WI38 (cell line): ENCODE results near the gene ISCU.
A peak's percentile ranks its signal among the peaks of the same experiment; 100 is the strongest.

Experiments
- H3K4me3 ChIP-seq: 2 replicates; pipeline ENCODE4 v1.5.1; 2011; ENCODE audit warnings: low read depth, mild to moderate bottlenecking, control low read depth, low read length
- TF ChIP-seq, protein P1 (sequence below): IDR thresholded peaks from 2 replicates; pipeline ENCODE4 v1.5.1; 2012; ENCODE audit warnings: low read depth, mild to moderate bottlenecking, control low read depth, low read length

Gene ISCU

DNA sequence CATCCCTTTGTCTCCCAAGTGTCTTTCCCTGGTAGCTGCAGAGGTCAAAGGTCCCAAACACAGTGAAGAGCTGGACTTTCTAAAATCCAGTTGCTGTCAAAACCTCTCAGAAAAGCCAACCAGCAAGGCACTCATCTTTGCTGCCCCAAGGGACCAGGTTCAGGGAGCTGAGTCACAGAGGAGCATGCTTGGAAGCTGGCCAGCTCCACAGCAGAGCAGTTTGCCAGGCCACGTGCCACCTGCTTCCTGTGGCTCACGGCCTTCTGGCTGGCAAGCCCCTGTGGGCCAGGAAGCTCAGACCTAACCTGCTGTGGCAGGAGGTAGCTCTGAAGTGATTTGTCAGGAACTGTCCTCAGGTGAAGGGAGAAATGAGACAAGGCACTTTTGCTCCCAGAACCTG is 3.6 kb downstream of the ISCU start:
- TF ChIP-seq, protein P1, sequence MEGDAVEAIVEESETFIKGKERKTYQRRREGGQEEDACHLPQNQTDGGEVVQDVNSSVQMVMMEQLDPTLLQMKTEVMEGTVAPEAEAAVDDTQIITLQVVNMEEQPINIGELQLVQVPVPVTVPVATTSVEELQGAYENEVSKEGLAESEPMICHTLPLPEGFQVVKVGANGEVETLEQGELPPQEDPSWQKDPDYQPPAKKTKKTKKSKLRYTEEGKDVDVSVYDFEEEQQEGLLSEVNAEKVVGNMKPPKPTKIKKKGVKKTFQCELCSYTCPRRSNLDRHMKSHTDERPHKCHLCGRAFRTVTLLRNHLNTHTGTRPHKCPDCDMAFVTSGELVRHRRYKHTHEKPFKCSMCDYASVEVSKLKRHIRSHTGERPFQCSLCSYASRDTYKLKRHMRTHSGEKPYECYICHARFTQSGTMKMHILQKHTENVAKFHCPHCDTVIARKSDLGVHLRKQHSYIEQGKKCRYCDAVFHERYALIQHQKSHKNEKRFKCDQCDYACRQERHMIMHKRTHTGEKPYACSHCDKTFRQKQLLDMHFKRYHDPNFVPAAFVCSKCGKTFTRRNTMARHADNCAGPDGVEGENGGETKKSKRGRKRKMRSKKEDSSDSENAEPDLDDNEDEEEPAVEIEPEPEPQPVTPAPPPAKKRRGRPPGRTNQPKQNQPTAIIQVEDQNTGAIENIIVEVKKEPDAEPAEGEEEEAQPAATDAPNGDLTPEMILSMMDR = no peak
- H3K4me3 ChIP-seq = no peak overlapping the region

DNA sequence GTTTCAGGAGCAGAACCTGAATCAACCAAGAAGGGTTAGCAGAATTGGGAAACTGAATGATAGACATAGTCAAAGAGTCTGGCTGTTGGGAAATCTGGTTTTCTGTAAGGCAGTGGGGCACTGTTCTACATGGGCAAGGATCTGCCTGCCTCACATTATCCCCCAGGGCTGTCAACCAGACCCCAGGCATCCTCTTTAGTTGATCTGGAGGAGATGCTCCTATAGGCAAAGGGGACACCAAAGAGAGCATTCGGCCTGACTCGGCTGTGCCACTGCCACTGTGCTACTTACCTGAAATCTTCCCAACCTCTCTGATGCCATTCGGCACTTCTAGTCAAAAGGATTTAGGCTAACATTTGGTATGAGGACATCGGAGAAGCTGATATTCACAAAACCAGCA is 4.1 kb downstream of the ISCU start:
- H3K4me3 ChIP-seq = no peak overlapping the region
- TF ChIP-seq, protein P1 = no peak

DNA sequence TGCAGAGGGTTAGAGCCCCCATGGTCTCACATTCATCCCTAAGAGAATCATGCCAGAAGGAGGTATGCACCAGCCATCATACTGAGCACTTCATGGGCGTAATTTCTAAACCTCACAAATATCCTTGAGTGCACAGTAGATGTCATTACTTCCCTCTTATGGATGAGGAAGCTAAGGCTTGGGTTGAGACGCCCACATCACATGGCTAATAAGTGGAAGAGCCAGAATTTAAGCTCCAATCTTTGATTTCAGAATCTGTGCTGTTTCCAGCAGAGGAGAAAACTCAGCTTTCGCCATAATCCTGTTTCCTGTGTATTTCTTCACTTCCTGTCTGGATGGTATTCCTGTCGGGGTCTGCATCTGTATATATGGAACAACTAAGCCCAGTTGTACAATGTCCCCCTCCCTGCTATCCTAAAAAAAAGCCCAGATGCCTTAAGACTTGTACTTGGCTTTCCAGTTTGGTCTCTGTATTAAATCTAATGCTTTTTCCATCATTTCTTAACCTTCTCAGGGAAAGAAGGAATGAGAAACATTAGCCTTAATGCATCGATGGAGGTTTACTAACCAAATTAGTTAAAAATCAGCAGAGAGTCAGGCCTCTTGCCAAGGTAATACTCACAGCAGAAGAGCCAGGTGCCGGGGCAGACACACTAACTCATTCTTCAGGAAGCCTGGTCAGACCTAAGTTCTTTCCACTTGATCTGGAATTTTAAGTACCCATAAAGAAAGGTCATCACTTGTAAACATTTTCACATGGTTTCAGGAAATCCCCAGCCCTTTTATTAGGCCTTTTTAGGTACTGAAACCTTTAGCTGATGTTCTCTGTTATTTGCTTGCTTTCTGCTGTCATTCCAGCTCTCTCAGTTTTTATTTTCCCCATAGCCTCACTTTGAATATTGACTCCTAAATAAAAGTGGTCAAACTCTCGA is 5.3 kb downstream of the ISCU start:
- H3K4me3 ChIP-seq = no peak overlapping the region
- TF ChIP-seq, protein P1 = no peak

DNA sequence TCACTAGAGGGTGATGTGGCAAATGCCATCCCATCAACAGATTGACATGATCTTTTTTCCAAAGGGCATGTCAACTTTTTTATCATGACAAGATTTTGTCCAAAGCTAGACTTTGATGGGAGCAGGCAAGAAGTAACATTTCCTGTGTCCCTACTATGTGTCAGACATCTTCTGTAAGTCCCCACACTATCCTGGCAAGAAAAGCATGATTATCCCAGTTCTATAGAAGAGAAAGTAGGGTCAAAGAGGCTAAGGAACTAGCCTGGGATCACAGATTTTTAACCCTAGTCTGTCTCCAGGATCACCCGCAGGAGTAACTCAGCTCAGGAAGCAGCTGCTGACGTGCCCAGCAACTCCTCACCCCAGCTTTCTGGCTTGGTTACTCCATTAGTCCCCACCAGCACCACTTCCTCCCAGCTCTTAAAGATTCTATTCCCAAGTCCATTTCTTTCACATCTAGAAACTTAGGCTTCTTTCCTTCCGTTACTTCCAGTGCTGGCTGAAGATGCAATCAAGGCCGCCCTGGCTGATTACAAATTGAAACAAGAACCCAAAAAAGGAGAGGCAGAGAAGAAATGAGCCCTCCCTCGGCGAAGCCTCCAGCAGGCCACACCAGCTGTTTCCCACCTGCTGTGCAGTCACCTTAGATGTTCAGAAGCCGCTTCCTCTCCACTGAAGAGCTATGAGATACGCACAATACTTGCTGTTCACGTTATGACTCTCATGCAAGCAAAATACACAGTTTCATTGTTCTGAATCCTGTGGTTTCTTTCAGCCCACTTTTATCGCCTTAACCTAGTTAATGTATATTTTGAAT is 6.2 kb downstream of the ISCU start:
- no peak overlapping the region for H3K4me3 ChIP-seq
- TF ChIP-seq, protein P1 = no peak

DNA sequence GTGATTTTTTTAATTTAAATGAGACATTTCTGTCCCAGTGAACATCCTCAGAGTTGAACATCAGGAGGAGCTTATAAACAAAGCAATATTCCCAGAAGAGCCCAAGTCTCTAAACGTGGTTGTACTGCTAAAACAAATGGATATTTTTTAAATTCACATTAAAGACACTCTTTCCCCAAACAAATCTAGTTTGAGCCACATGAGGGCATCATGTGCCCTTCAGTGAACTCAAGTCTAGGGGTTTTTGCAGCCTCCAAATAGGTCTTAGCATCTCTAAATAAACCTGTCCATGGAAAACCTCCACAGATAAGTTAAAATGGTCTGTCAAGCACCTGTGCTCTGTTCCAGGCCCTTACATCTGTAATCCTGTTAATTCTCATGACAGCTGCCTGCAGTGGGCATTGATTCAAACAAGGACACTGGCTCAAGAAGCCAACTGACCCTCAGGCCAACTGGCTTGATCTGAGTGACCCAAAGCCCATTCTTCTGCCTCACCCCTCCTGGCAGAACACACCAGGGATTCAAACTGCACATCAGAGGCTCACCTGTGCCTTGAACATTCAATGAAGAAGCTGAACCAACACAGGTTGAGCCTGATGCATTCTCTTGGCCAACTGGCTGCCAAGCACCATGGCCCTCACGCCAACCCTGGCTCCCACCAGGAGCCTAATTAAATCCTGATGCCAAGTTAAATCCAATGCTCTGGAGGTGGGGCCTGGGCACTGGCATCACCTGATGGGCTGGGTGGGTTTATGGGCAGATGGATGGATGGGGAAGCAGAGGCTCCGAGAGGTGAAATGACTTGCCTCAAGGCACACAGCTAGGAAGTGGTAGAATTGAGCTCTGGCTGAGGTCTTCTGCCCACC is 8.6 kb downstream of the ISCU start:
- H3K4me3 ChIP-seq = no peak overlapping the region
- TF ChIP-seq, protein P1 = peak; percentile 21; the same call in 1 of the 2 replicates

DNA sequence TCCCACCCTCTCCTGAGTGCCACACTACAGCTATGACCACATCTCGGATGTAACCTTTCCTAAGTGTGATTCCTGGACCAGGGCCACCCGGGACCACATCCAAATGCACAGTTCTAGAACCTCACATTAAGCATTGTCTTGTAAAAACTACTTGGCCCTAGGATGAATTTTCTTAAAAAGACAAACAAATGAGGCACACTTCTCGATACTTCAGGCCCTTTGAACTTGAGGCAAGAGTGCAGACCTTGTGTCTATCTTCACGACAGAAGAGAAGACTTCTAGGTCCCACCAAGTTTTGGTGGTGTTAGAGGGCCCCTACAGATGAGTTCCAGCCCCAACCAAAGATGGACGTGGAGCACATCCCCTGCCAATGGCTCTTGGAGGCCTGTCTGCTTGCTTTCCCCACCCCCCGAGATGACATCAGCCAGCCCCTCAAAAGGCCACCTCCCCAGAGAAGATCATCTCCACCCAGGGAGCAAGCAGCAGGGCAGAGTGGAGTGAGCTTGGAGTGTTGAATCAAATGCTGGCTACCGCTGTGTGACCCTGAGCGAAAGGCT is 9.3 kb downstream of the ISCU start:
- TF ChIP-seq, protein P1 = no peak
- no peak overlapping the region for H3K4me3 ChIP-seq
